Measurements from ENCODE around the gene CDC20B.
"Not testable (repeated sequence)": the region's sequence is repeated elsewhere in the genome, so short reads cannot be mapped to it uniquely, and the experiment has no call there.

DNA sequence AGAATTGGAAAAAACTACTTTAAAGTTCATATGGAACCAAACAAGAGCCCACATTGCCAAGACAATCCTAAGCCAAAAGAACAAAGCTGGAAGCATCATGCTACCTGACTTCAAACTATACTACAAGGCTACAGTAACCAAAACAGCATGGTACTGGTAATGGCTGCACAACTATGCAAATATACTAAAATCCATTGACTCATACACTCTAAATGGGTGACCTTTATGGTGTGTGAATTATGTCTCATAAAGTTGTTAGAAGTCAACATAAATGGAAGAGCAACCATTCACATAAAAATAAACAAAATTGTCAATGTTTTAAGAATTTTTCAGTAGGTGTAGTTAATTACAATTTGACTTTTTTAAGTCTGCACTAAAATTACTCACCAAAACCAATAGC, 71.8 kb downstream of the CDC20B start:
- TF ChIP-seq, protein P1, sequence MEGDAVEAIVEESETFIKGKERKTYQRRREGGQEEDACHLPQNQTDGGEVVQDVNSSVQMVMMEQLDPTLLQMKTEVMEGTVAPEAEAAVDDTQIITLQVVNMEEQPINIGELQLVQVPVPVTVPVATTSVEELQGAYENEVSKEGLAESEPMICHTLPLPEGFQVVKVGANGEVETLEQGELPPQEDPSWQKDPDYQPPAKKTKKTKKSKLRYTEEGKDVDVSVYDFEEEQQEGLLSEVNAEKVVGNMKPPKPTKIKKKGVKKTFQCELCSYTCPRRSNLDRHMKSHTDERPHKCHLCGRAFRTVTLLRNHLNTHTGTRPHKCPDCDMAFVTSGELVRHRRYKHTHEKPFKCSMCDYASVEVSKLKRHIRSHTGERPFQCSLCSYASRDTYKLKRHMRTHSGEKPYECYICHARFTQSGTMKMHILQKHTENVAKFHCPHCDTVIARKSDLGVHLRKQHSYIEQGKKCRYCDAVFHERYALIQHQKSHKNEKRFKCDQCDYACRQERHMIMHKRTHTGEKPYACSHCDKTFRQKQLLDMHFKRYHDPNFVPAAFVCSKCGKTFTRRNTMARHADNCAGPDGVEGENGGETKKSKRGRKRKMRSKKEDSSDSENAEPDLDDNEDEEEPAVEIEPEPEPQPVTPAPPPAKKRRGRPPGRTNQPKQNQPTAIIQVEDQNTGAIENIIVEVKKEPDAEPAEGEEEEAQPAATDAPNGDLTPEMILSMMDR (IDR thresholded peaks at IDR 0.05) = not testable (repeated sequence)
- TF ChIP-seq EP300, POLR2AphosphoS5 (IDR thresholded peaks at IDR 0.05): not testable (repeated sequence)

Data from sigmoid colon (tissue), 4 donors.